Measurements from ENCODE around the gene UCMA.
"Not testable (repeated sequence)": the region's sequence is repeated elsewhere in the genome, so short reads cannot be mapped to it uniquely, and the experiment has no call there.

The UCMA gene

GRCh38 chr10:13234172-13234571 is at the start of gene UCMA:
Gene UCMA (minus strand): TSS chr10:13234374. CDS start chr10:13234258, 116 bp downstream.
- no peak for DNase-seq

- not testable (repeated sequence) for DNase-seq
Measured at GRCh38 chr10:13282348-13282747, 48.2 kb upstream of the UCMA start.

GRCh38 chr10:13276749-13277365 is 42.7 kb upstream of the UCMA start:
- peak; percentile 21 for DNase-seq

GRCh38 chr10:13276146-13276545 is 42.0 kb upstream of the UCMA start:
- not testable (repeated sequence) for DNase-seq

GRCh38 chr10:13272164-13272571 is 38.0 kb upstream of the UCMA start:
- DNase-seq: no peak

GRCh38 chr10:13271552-13272163 is 37.5 kb upstream of the UCMA start:
- peak; percentile 73 for DNase-seq

- no peak for DNase-seq
Measured at GRCh38 chr10:13270877-13271551, 36.8 kb upstream of the UCMA start.

GRCh38 chr10:13268841-13269240 is 34.7 kb upstream of the UCMA start:
- DNase-seq: peak; percentile 94

- DNase-seq: no peak
Measured at GRCh38 chr10:13268310-13268709, 34.1 kb upstream of the UCMA start.

- no peak for DNase-seq
Measured at GRCh38 chr10:13263591-13263990, 29.4 kb upstream of the UCMA start.

GRCh38 chr10:13262433-13262832 is 28.3 kb upstream of the UCMA start:
- no peak for DNase-seq

GRCh38 chr10:13257621-13258140 is 23.5 kb upstream of the UCMA start:
- DNase-seq: no peak

GRCh38 chr10:13256627-13257026 is 22.5 kb upstream of the UCMA start:
- DNase-seq: no peak

- no peak for DNase-seq
Measured at GRCh38 chr10:13253726-13254125, 19.6 kb upstream of the UCMA start.

GRCh38 chr10:13247784-13248183 is 13.6 kb upstream of the UCMA start:
- DNase-seq: no peak

GRCh38 chr10:13247246-13247645 is 13.1 kb upstream of the UCMA start:
- DNase-seq: no peak

GRCh38 chr10:13242260-13242659 is 8.1 kb upstream of the UCMA start:
- not testable (repeated sequence) for DNase-seq

GRCh38 chr10:13241613-13242012 is 7.4 kb upstream of the UCMA start:
- DNase-seq: no peak

- DNase-seq: no peak
Measured at GRCh38 chr10:13239923-13240322, 5.7 kb upstream of the UCMA start.

GRCh38 chr10:13238271-13239077 is 4.3 kb upstream of the UCMA start:
- DNase-seq: no peak

- DNase-seq: no peak
Measured at GRCh38 chr10:13236638-13237037, 2.5 kb upstream of the UCMA start.

GRCh38 chr10:13234736-13235135 is 562 bp upstream of the UCMA start:
- not testable (repeated sequence) for DNase-seq

GRCh38 chr10:13233358-13233757 is 816 bp downstream of the UCMA start:
- DNase-seq: no peak
